Kidney tubule cell (primary cell): ENCODE data around the gene RNF130.

Experiments used
- DNase-seq: peaks from one replicate; pipeline ENCODE4 v3.0.0-alpha.2; 2018; ENCODE audit warnings: low spot score

RNF130 gene

GRCh38 chr5:180071531-180072255 lies at the start of gene RNF130:
RNF130 (minus strand) TSS chr5:180071759; CDS start chr5:180071702, 57 bp downstream.
- DNase-seq = peak; percentile 92

- no peak for DNase-seq
Measured at GRCh38 chr5:180120237-180121101, 48.9 kb upstream of the RNF130 start.

GRCh38 chr5:180119903-180120236 lies 48.3 kb upstream of the RNF130 start:
- no peak for DNase-seq

GRCh38 chr5:180119031-180119902 lies 47.7 kb upstream of the RNF130 start:
- DNase-seq = no peak

- no peak for DNase-seq
Measured at GRCh38 chr5:180118391-180118791, 46.8 kb upstream of the RNF130 start.

- peak; percentile 30 for DNase-seq
Measured at GRCh38 chr5:180117000-180117725, 45.6 kb upstream of the RNF130 start.

GRCh38 chr5:180116077-180116999 lies 44.8 kb upstream of the RNF130 start:
- no peak for DNase-seq

GRCh38 chr5:180115326-180116076 lies 43.9 kb upstream of the RNF130 start:
- no peak for DNase-seq

- DNase-seq = no peak
Measured at GRCh38 chr5:180114304-180115003, 42.9 kb upstream of the RNF130 start.

GRCh38 chr5:180113660-180114303 lies 42.2 kb upstream of the RNF130 start:
- DNase-seq = no peak

- DNase-seq = no peak
Measured at GRCh38 chr5:180112181-180112861, 40.8 kb upstream of the RNF130 start.

- DNase-seq = no peak
Measured at GRCh38 chr5:180111273-180112002, 39.9 kb upstream of the RNF130 start.

GRCh38 chr5:180109920-180110319 lies 38.4 kb upstream of the RNF130 start:
- no peak for DNase-seq

GRCh38 chr5:180107005-180107404 lies 35.4 kb upstream of the RNF130 start:
- no peak for DNase-seq

- DNase-seq = no peak
Measured at GRCh38 chr5:180105827-180106312, 34.3 kb upstream of the RNF130 start.

- DNase-seq = no peak
Measured at GRCh38 chr5:180104168-180104530, 32.6 kb upstream of the RNF130 start.

GRCh38 chr5:180103487-180104167 lies 32.1 kb upstream of the RNF130 start:
- DNase-seq = no peak
